GM12875 (cell line): ENCODE measurements around the gene TNS1.

Source experiments
- H3K4me3 ChIP-seq: one replicate; pipeline ENCODE4 v1.5.1; 2011; ENCODE audit warnings: low read depth, low read length, control low read depth
- TF ChIP-seq, protein P1 (sequence below): IDR thresholded peaks from 2 replicates; pipeline ENCODE4 v1.5.1; 2011; ENCODE audit warnings: low read depth, mild to moderate bottlenecking, control low read depth, inconsistent platforms, low read length, moderate library complexity, borderline replicate concordance; ENCODE audit not compliant: insufficient read depth

Gene TNS1

DNA sequence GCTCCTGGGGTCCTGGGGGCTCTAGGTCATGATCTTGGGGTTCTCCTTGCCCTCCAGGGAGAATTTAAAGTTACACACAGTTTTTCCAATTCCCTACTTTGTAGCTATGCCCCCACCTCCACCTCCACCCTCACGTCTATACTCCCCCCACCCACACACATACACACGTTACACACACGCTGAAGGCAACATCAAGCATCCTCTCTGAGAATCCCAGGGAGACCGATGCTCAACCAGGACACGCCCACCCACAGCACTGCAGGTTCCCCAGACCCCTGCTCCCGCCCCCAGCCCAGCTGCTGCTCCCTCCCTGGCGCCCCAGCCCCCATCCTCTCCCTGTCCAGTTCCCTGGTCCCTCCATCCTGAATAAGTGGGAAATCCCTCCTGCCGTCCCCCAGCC, 6.4 kb upstream of the TNS1 start:
- H3K4me3 ChIP-seq = no peak overlapping the region
- TF ChIP-seq, protein P1, sequence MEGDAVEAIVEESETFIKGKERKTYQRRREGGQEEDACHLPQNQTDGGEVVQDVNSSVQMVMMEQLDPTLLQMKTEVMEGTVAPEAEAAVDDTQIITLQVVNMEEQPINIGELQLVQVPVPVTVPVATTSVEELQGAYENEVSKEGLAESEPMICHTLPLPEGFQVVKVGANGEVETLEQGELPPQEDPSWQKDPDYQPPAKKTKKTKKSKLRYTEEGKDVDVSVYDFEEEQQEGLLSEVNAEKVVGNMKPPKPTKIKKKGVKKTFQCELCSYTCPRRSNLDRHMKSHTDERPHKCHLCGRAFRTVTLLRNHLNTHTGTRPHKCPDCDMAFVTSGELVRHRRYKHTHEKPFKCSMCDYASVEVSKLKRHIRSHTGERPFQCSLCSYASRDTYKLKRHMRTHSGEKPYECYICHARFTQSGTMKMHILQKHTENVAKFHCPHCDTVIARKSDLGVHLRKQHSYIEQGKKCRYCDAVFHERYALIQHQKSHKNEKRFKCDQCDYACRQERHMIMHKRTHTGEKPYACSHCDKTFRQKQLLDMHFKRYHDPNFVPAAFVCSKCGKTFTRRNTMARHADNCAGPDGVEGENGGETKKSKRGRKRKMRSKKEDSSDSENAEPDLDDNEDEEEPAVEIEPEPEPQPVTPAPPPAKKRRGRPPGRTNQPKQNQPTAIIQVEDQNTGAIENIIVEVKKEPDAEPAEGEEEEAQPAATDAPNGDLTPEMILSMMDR = no peak

DNA sequence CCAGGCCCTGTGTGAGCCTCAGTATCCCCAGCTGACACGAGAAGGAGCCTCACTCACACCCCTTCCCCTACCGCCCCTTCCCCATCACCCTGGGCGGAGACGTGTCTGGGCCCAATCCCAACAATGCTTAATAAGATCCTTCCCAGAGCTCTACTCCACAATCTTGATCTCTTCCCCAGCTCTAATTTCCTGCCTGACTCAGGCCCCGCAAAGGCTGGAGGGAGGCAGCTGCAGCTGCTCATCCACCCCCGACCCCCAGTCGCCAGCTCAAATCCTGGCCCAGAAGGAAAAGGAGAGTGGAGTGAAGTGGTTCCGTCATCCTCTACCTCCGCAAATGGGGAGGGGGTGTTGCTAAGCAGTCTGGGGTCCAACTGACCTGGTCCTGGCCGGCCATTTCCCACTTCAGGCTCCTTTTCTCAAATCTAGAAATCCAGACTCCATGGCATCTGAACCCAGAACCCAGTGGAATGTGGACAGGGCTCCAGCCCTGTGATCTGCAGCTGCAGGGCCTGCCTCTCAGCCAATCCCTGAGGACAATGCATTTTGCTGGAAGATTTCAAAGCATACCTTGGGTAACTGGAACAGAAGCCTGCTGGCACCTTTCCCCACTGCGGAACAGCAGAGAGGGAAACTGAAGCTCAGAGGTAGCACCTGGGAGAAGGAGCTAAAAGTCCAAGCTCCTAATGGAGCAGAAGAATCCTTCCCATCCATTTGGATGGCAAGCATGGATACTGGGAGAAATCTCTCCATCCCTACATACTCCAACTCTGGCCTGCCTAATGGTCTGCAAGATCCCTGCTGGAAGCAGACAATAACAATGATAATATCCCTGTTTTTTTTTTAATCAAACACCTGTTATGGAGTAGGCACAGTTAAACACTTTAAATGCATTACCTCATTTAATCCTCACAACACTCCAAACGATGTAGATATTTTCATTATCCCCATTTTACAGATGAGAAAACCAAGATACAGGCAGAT, 5.6 kb upstream of the TNS1 start:
- no peak overlapping the region for H3K4me3 ChIP-seq
- TF ChIP-seq, protein P1 = no peak

DNA sequence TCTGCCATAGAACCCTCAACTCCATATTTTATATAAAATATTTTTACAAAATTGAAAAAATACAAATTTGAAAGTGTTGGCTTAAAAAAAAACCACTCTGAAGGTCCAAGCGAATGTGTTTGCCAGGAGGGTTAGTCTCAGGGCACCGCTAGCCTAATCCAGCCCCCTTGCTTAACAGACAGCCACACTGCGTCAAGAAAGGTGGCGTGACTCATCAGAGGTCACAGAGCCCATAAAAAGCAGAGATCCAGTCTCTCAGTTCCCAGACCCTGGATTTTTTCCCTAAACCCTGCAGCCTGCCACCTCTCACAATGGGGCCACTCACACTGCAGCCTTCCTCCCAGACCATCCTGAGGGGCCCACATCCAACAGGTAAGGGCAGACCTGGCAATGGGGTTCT, 3.9 kb upstream of the TNS1 start:
- no peak overlapping the region for H3K4me3 ChIP-seq
- TF ChIP-seq, protein P1 = no peak

DNA sequence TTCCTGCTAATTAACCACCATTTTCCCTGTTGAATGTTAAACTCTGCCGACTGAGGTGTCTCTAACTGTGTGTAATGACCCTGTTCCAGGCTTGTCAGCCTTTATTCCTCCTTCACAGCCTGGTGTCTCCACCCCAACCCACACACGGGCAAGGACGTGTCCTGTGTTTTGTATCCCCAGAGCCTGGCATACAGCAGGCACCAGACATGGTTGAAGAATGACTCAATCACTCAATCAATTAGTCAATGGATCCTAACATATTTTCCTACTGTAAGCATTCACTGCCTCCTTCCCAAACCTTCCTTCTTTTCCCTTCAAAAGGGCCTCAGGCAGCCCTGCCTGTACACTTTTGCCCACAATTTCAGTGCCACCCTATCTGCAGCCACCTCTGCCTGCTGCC, 2.7 kb upstream of the TNS1 start:
- no peak overlapping the region for H3K4me3 ChIP-seq
- TF ChIP-seq, protein P1 = no peak

DNA sequence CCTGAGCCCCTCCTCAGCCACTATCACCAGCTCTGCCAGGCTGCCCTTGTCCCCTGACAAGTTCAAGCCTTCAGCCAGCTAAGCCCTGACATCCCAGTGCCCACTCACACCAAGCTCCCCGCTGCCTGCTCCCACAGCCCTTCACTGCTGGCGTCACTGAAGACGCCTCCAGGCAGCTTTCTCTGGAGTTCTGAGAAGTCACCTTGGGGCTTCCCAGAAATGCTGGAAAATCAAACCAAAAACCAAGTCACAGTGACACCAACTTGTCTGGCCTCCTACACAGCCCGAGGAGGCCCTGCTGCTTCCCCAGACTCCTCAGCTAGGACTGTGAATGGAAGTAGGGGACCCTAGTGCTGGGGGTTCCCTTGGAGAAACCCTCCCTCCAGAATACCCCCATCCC, 2.2 kb upstream of the TNS1 start:
- TF ChIP-seq, protein P1 = no peak
- no peak overlapping the region for H3K4me3 ChIP-seq

DNA sequence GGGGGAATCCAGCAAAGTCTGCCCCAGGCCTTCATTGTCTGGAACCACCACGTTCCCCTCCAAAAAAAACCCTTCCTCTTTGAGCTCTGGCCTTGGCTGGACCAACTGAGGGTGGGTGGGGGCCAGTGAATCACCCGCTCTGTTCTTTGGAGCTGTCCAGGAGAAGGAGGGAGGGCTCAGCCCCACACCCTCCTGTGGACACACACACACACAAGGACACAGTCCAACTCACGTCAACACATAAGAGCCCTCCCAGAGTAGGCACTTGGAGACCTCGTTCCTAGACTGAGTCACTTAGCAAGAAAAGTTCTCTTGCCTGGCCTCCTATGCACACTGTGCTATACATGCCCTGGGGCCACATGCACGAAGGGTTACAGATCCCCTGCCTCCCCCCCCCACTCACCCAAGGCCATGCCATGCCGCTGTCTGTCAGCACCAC, 1.2 kb upstream of the TNS1 start:
- TF ChIP-seq, protein P1 = no peak
- H3K4me3 ChIP-seq = no peak overlapping the region

DNA sequence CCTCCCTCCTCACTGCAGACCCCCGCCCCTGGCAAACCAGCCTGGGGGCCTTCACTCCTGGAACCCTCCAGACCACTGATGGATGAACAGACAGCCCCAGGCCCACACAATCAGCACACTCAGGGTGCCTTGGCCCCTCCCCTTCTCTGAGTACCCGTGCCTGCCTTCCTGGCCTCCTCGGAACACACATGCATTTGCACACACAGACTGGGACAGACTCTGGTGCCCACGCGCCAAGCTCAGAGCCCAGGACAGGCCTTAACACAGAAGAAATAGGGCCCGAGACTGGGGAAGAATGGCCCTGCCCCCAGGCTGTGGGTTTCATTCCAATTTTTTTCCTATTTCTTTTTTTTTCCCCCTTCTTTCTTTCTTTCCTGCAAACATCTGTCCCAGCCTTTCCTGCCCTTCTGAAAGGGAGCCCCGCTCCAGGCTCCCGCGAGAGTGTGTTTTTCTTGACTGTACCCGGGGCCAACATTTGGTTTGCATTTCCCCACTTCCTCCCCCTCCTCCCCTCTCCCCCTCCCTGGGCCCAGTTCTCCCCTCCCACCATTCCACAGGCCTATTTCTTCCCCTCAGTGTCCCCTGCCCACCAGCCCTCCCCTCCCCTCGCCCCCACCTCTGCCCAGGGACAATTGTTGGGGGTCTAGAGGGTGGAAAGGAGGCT, 618 bp upstream of the TNS1 start:
- no peak overlapping the region for H3K4me3 ChIP-seq
- TF ChIP-seq, protein P1 = no peak
